Measurements from ENCODE around the gene AP4M1. TPM values are rescaled to one million over a fixed set of nuclear protein-coding genes. Genes with fewer than 3 reads are reported as not detected.

AP4M1 gene
- total and polyA plus RNA-seq, 9 of the 15 experiments (the other 6 are each of a cell fraction or from before 2014, with no cell fraction given): 1.3 to 30.9 (median 14.1) TPM

- TF ChIP-seq ZNF518B (CRISPR knock-in tag; IDR thresholded peaks at IDR 0.05) (no peak), STAT6 (CRISPR knock-in tag; IDR thresholded peaks at IDR 0.05) (peak; percentile 54; the same call in 1 of the 2 replicates), COPS2 (conservative IDR thresholded peaks at IDR 0.05) (no peak), SP2 (IDR thresholded peaks at IDR 0.05; ENCODE audit: extremely low read depth, low read depth, low read length, poor library complexity, severe bottlenecking) (no peak), POLR2AphosphoS2 (IDR thresholded peaks at IDR 0.05; ENCODE audit: low read length) (no peak; the same call in 1 of the 2 replicates), BMI1 (IDR thresholded peaks at IDR 0.05; ENCODE audit: low read length) (no peak), ASH1L (IDR thresholded peaks at IDR 0.05; ENCODE audit: borderline replicate concordance, low read depth, partially characterized antibody) (peak; percentile 62), HMGN3 (IDR thresholded peaks at IDR 0.05; ENCODE audit: borderline replicate concordance, extremely low read depth, insufficient read length, low read depth, low read length) (peak; percentile 88), TCF15 (CRISPR knock-in tag; IDR thresholded peaks at IDR 0.05) (peak; percentile 73; the same call in 1 of the 2 replicates), HMG20A (CRISPR knock-in tag; conservative IDR thresholded peaks at IDR 0.05) (no peak), PPARD (CRISPR knock-in tag; IDR thresholded peaks at IDR 0.05) (no peak), TOE1 (IDR thresholded peaks at IDR 0.05; ENCODE audit: borderline replicate concordance) (no peak), TOE1 (CRISPR knock-in tag; IDR thresholded peaks at IDR 0.05; ENCODE audit: borderline replicate concordance, low read depth) (peak; percentile 87; the same call in 1 of the 2 replicates), ZEB2 (IDR thresholded peaks at IDR 0.05) (no peak), NONO (IDR thresholded peaks at IDR 0.05; ENCODE audit: low read depth in 2 of 2, low read length in 1 of 2) (peak; percentile 47 to 76; a peak in 2 of 4 replicates), SFPQ (IDR thresholded peaks at IDR 0.05; ENCODE audit: low read depth, low read length) (no peak)
These were observed 12.6 kb upstream of the AP4M1 start, which contains the start of gene COPS6 (continued) for GRCh38 chr7:100088621-100089457.

All from K562 (cell line).